Activated CD4-positive, alpha-beta memory T cell treated with anti-CD3 and anti-CD28 coated beads for 36 hours (primary cell): ENCODE data around the gene DOP1B. TPM values are rescaled to one million over a fixed set of nuclear protein-coding genes. Genes with fewer than 3 reads are reported as not detected.

ENCODE experiments used
- total RNA-seq, 2 experiments: library from RNA; stranded (reverse); gene quantifications; one replicate each; pipeline ENCODE4 v1.2.3, GENCODE V29; 2021

DOP1B gene
- total RNA-seq, 2 experiments from 2014 or later, result 19.4 to 19.6 TPM

Other genes starting within 250 kb of the DOP1B start
- gene SETD4, start 96.3 kb upstream of the DOP1B start, total RNA-seq, result 10 to 100 TPM; 13.5 to 18.9 TPM
- 10 to 100 TPM; 45.6 to 47.2 TPM for gene CBR1, start 86.8 kb upstream of the DOP1B start, total RNA-seq
- gene CBR3, start 21.7 kb upstream of the DOP1B start, total RNA-seq, result 10 to 100 TPM; 25.8 to 27.6 TPM
- gene MORC3, start 163.4 kb downstream of the DOP1B start, total RNA-seq, result 10 to 100 TPM; 27.7 to 30.0 TPM
- gene CHAF1B, start 228.6 kb downstream of the DOP1B start, total RNA-seq, result 10 to 100 TPM; 28.9 to 31.2 TPM